H1 (cell line): ENCODE data around the gene OTUD6A. TPM values are rescaled to one million over a fixed set of nuclear protein-coding genes. Genes with fewer than 3 reads are reported as not detected.

ENCODE experiments used
- JUN ChIP-seq: IDR thresholded peaks from 2 replicates; pipeline ENCODE4 v1.6.1; 2011; ENCODE audit warnings: low read depth, mild to moderate bottlenecking, improper control_type of control experiment, low read length
- SAP30 ChIP-seq: fragments of 300-600 bp; sonication (generic); IDR thresholded peaks from 2 replicates; pipeline ENCODE4 v1.7.1; 2012; ENCODE audit warnings: low read length, moderate library complexity, mild to moderate bottlenecking, inconsistent platforms; ENCODE audit not compliant: insufficient read depth, insufficient replicate concordance
- polyA plus RNA-seq, 7 experiments: library from polyadenylated mRNA; depleted of rRNA in 3 of 7; stranded (reverse) in 5 of 7; unstranded in 2 of 7; fragments of >200 nt in 5 of 7; fragments of 200-250 nt in 2 of 7; gene quantifications; 1 replicate in 5 of 7; 2 replicates in 1 of 7; 4 replicates in 1 of 7; pipeline versions ENCODE4 v1.2.1 to v1.2.3, GENCODE V29; 2011 to 2013; ENCODE audit warnings: missing spikeins in 2 of 7, mixed read lengths in 2 of 7
- total RNA-seq: library from RNA; stranded (reverse); fragmentation: NEBNext Ultra II Directional; extraction: Animal tissue kit (Norgen Biotek cat#: 25700); gene quantifications from 2 replicates; pipeline ENCODE4 v1.2.1, GENCODE V29; 2021
- TF ChIP-seq, protein P1 (sequence below): fragments of 300-600 bp; sonication (generic); IDR thresholded peaks from 2 replicates; pipeline ENCODE4 v1.7.1; 2012; ENCODE audit warnings: low read length, moderate library complexity, mild to moderate bottlenecking, inconsistent platforms; ENCODE audit not compliant: insufficient replicate concordance

Gene OTUD6A
- total and polyA plus RNA-seq, 2 of the 8 experiments (the other 6 are each of a cell fraction or from before 2014, with no cell fraction given): 0.09 to 0.17 TPM

DNA sequence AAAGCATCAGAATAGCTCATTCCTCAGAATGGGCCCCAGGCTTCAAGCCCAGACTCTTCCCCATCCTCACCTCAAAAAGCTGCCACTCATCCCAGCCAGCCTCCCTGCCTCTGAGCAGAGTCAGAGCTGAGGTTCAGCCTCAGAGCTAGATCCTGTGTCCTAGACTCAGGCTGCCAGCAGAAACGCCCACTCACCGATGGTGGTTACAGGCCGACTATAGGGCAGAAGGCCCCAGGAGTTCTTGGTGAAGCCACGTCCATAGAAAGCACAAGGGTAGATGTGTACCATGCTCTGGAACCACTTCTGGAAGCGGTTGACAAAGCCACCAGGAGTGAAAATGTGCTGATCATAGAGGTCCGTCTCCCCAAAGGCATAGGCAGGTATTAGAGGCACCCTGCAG is 20.3 kb upstream of the OTUD6A start (continued):
- TF ChIP-seq SAP30 (no peak), JUN (no peak)
- TF ChIP-seq, protein P1, sequence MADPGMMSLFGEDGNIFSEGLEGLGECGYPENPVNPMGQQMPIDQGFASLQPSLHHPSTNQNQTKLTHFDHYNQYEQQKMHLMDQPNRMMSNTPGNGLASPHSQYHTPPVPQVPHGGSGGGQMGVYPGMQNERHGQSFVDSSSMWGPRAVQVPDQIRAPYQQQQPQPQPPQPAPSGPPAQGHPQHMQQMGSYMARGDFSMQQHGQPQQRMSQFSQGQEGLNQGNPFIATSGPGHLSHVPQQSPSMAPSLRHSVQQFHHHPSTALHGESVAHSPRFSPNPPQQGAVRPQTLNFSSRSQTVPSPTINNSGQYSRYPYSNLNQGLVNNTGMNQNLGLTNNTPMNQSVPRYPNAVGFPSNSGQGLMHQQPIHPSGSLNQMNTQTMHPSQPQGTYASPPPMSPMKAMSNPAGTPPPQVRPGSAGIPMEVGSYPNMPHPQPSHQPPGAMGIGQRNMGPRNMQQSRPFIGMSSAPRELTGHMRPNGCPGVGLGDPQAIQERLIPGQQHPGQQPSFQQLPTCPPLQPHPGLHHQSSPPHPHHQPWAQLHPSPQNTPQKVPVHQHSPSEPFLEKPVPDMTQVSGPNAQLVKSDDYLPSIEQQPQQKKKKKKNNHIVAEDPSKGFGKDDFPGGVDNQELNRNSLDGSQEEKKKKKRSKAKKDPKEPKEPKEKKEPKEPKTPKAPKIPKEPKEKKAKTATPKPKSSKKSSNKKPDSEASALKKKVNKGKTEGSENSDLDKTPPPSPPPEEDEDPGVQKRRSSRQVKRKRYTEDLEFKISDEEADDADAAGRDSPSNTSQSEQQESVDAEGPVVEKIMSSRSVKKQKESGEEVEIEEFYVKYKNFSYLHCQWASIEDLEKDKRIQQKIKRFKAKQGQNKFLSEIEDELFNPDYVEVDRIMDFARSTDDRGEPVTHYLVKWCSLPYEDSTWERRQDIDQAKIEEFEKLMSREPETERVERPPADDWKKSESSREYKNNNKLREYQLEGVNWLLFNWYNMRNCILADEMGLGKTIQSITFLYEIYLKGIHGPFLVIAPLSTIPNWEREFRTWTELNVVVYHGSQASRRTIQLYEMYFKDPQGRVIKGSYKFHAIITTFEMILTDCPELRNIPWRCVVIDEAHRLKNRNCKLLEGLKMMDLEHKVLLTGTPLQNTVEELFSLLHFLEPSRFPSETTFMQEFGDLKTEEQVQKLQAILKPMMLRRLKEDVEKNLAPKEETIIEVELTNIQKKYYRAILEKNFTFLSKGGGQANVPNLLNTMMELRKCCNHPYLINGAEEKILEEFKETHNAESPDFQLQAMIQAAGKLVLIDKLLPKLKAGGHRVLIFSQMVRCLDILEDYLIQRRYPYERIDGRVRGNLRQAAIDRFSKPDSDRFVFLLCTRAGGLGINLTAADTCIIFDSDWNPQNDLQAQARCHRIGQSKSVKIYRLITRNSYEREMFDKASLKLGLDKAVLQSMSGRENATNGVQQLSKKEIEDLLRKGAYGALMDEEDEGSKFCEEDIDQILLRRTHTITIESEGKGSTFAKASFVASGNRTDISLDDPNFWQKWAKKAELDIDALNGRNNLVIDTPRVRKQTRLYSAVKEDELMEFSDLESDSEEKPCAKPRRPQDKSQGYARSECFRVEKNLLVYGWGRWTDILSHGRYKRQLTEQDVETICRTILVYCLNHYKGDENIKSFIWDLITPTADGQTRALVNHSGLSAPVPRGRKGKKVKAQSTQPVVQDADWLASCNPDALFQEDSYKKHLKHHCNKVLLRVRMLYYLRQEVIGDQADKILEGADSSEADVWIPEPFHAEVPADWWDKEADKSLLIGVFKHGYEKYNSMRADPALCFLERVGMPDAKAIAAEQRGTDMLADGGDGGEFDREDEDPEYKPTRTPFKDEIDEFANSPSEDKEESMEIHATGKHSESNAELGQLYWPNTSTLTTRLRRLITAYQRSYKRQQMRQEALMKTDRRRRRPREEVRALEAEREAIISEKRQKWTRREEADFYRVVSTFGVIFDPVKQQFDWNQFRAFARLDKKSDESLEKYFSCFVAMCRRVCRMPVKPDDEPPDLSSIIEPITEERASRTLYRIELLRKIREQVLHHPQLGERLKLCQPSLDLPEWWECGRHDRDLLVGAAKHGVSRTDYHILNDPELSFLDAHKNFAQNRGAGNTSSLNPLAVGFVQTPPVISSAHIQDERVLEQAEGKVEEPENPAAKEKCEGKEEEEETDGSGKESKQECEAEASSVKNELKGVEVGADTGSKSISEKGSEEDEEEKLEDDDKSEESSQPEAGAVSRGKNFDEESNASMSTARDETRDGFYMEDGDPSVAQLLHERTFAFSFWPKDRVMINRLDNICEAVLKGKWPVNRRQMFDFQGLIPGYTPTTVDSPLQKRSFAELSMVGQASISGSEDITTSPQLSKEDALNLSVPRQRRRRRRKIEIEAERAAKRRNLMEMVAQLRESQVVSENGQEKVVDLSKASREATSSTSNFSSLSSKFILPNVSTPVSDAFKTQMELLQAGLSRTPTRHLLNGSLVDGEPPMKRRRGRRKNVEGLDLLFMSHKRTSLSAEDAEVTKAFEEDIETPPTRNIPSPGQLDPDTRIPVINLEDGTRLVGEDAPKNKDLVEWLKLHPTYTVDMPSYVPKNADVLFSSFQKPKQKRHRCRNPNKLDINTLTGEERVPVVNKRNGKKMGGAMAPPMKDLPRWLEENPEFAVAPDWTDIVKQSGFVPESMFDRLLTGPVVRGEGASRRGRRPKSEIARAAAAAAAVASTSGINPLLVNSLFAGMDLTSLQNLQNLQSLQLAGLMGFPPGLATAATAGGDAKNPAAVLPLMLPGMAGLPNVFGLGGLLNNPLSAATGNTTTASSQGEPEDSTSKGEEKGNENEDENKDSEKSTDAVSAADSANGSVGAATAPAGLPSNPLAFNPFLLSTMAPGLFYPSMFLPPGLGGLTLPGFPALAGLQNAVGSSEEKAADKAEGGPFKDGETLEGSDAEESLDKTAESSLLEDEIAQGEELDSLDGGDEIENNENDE: no peak
